Neural progenitor cell (in vitro differentiated cells): ENCODE measurements around the gene PERP. TPM values are rescaled to one million over a fixed set of nuclear protein-coding genes. Genes with fewer than 3 reads are reported as not detected.

Experiments used
- DNase-seq: peaks from one replicate; pipeline ENCODE4 v3.0.0-alpha.2; 2016; ENCODE audit warnings: low spot score
- H2AFZ ChIP-seq: fragments of 200-600 bp; sonication (generic); replicated peaks from 2 replicates; pipeline ENCODE4 v1.6.1; 2016; ENCODE audit warnings: antibody characterized with exemption
- H3F3A ChIP-seq: fragments of 200-600 bp; sonication (generic); 2 replicates; pipeline ENCODE4 v1.6.1; 2016; ENCODE audit warnings: antibody characterized with exemption, low read depth
- H3K27ac ChIP-seq: fragments of 200-600 bp; sonication (generic); 2 replicates; pipeline ENCODE4 v1.5.1; 2016; ENCODE audit warnings: mild to moderate bottlenecking
- H3K27me3 ChIP-seq: fragments of 200-600 bp; sonication (generic); 2 replicates; pipeline ENCODE4 v1.6.1; 2016; ENCODE audit warnings: mild to moderate bottlenecking, moderate library complexity
- H3K36me3 ChIP-seq: fragments of 200-600 bp; sonication (generic); 2 replicates; pipeline ENCODE4 v1.5.1; 2016
- H3K4me1 ChIP-seq: fragments of 200-600 bp; sonication (generic); 2 replicates; pipeline ENCODE4 v1.6.1; 2016; ENCODE audit warnings: mixed run types
- H3K4me2 ChIP-seq: fragments of 200-600 bp; sonication (generic); 2 replicates; pipeline ENCODE4 v1.6.1; 2016
- H3K4me3 ChIP-seq: fragments of 200-600 bp; sonication (generic); 2 replicates; pipeline ENCODE4 v1.5.1; 2016
- H3K79me2 ChIP-seq: fragments of 200-600 bp; sonication (generic); 2 replicates; pipeline ENCODE4 v1.6.1; 2016; ENCODE audit warnings: low read depth
- H3K9ac ChIP-seq: fragments of 200-600 bp; sonication (generic); 2 replicates; pipeline ENCODE4 v1.6.1; 2016
- H3K9me3 ChIP-seq: fragments of 200-600 bp; sonication (generic); 2 replicates; pipeline ENCODE4 v1.5.1; 2016; ENCODE audit warnings: low read depth
- H4K20me1 ChIP-seq: fragments of 200-600 bp; sonication (generic); 2 replicates; pipeline ENCODE4 v1.6.1; 2016; ENCODE audit warnings: low read depth
- H3K27ac Mint-ChIP-seq: 3 replicates; pipeline ENCODE4 v1.8.0; 2021; ENCODE audit warnings: mixed read lengths
- H3K27me3 Mint-ChIP-seq: 2 replicates; pipeline ENCODE4 v1.8.0; 2022; ENCODE audit warnings: low read depth, mild to moderate bottlenecking, inconsistent platforms, moderate library complexity, mixed read lengths; ENCODE audit not compliant: insufficient read depth
- H3K36me3 Mint-ChIP-seq: 3 replicates; pipeline ENCODE4 v1.8.0; 2021; ENCODE audit warnings: mixed read lengths
- H3K4me1 Mint-ChIP-seq: 3 replicates; pipeline ENCODE4 v1.8.0; 2021; ENCODE audit warnings: mixed read lengths
- H3K4me3 Mint-ChIP-seq: 3 replicates; pipeline ENCODE4 v1.8.0; 2021; ENCODE audit warnings: mild to moderate bottlenecking, moderate library complexity, mixed read lengths
- H3K9me3 Mint-ChIP-seq: 3 replicates; pipeline ENCODE4 v1.8.0; 2020; ENCODE audit warnings: mixed read lengths
- CTCF ChIP-seq: fragments of 200-600 bp; sonication (generic); IDR thresholded peaks from 2 replicates; pipeline ENCODE4 v1.5.1; 2017; ENCODE audit warnings: antibody characterized with exemption, mild to moderate bottlenecking
- EZH2 ChIP-seq: fragments of 200-600 bp; sonication (generic); IDR thresholded peaks from 2 replicates; pipeline ENCODE4 v1.6.1; 2017; ENCODE audit warnings: antibody characterized with exemption, mild to moderate bottlenecking, moderate library complexity
- EZH2phosphoT487 ChIP-seq: fragments of 200-600 bp; sonication (generic); IDR thresholded peaks from 2 replicates; pipeline ENCODE4 v1.6.1; 2017; ENCODE audit warnings: antibody characterized with exemption
- total RNA-seq: library from RNA; depleted of rRNA; stranded (reverse); fragments of >200 nt; gene quantifications from 2 replicates; pipeline ENCODE4 v1.2.3, GENCODE V29; 2015; ENCODE audit warnings: low replicate concordance

The PERP gene
- total RNA-seq, 1 donor from 2014 or later = 35.4 TPM

DNA sequence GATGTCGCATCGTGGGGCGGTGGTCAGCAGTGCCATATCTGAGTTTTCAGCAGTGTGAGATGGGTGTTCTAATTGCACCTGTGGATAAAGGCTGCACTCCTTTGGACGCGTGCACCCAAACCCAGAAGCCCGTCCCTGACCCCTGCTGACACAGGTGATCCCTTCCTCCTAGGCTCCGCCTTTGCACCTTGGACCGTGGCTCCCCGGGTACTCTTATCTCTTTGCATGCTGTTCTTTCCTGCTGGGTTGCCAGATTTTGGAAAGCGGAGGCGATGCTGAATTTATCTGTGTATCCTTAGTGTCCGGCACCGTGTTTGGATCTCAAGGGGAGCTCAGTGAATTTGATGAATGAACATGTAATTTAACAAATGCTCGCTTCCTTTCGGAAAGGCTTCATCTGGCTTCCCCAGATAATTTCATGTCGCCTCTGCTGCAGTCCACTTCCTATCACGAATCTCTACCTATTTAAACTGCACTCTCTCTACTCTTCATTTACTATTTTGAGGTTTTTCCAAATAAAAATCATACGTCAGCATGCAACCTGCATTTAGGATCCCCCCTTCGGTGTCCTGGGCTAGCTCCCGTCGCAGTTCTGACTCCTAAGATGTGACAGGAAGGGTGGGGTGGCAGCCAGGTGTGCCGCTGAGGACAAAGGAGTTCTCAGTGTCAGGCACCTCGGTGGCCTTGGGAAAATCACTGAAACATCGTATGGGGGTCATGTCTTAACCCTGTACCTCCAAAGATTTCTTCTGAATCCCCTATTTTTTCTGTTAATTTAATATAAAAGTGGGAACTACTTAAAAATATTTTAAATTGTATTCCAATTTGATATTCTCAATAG is 753 bp upstream of the PERP start:
- Mint-ChIP-seq H3K27ac (peak overlapping the region; percentile 78), H3K36me3 (no peaks in the 10 kb centered on the region), H3K27me3 (peaks cover 12% of the 10 kb centered on the region), H3K9me3 (no peaks in the 10 kb centered on the region), H3K4me3 (peak overlapping the region; percentile 92), H3K4me1 (peaks cover 39% of the 10 kb centered on the region)
- Histone ChIP-seq H3K4me3 (peak overlapping the region; percentile 77), H3K36me3 (no peaks in the 10 kb centered on the region), H4K20me1 (no peaks in the 10 kb centered on the region), H3K4me2 (peak overlapping the region; percentile 97), H3K79me2 (peaks cover 37% of the 10 kb centered on the region), H3K9ac (peak overlapping the region; percentile 58), H2AFZ (peak overlapping the region; percentile 88), H3F3A (peaks cover 46% of the 10 kb centered on the region), H3K4me1 (peaks cover 25% of the 10 kb centered on the region), H3K27ac (no peak overlapping the region), H3K9me3 (no peaks in the 10 kb centered on the region), H3K27me3 (peaks cover 16% of the 10 kb centered on the region)
- DNase-seq = peak; percentile 34
- no peak for TF ChIP-seq CTCF
- TF ChIP-seq EZH2phosphoT487 = no peak
- TF ChIP-seq EZH2 = peak; percentile 39

- no peak for DNase-seq
- H3K79me2 ChIP-seq = peaks cover 50% of the 10 kb centered on the region
- peak overlapping the region; percentile 77 for H3K4me3 ChIP-seq
- peaks cover 2% of the 10 kb centered on the region for H3K9me3 Mint-ChIP-seq
- H3K4me1 ChIP-seq = peaks cover 25% of the 10 kb centered on the region
- H3K4me2 ChIP-seq = peak overlapping the region; percentile 97
- H3K4me3 Mint-ChIP-seq = peak overlapping the region; percentile 91
- peak overlapping the region; percentile 88 for H2AFZ ChIP-seq
- H3K27me3 ChIP-seq = peaks cover 16% of the 10 kb centered on the region
- H3K4me1 Mint-ChIP-seq = peaks cover 42% of the 10 kb centered on the region
- H3K9ac ChIP-seq = peak overlapping the region; percentile 58
- H3F3A ChIP-seq = peaks cover 46% of the 10 kb centered on the region
- no peaks in the 10 kb centered on the region for H3K36me3 Mint-ChIP-seq
- no peaks in the 10 kb centered on the region for H4K20me1 ChIP-seq
- peak overlapping the region; percentile 78 for H3K27ac ChIP-seq
- H3K27ac Mint-ChIP-seq = no peak overlapping the region
- peaks cover 12% of the 10 kb centered on the region for H3K27me3 Mint-ChIP-seq
- H3K36me3 ChIP-seq = no peaks in the 10 kb centered on the region
- no peaks in the 10 kb centered on the region for H3K9me3 ChIP-seq
- TF ChIP-seq EZH2phosphoT487 (no peak), EZH2 (no peak), CTCF (no peak)
Measured at GRCh38 chr6:138106665-138107077, 548 bp downstream of the PERP start.

DNA sequence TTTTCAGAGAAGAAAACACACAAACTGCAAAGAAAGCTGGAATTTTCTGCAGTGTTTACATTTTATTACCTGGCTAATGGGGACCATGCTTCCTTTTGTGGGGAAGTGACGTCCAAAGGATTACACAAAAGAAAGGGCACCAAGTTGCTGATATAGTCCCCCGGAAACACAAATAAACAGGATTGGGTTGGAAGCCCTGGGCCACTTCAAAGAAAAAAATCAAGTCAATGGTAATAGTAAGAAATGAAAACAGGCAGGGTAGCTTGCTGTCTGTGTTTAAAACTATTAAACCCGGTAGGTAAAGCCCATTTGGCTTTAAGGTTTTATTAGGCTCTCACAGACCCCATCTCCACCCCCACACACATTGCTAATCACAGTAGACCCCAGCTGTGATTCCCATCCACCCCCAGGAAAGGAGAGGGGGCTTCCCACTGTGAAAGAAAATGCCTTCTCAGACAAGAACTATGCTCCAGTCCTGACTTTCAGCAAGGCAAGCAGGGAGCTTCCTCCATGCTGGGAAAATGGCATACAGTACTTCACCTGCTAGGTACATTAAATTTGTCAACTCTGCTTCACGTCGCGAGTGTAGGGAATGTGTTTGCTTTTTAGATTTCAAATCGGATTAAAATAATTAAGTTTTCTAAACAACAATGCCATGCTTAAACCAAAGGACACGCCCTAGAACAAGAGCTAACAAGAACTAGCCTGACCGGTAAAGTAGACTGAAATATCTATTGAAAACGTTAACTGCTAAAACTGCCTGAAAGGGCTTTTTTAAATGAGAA is 1.1 kb downstream of the PERP start:
- Histone ChIP-seq H3K4me1 (peaks cover 25% of the 10 kb centered on the region), H3K27me3 (peaks cover 16% of the 10 kb centered on the region), H3K9me3 (no peaks in the 10 kb centered on the region), H3K79me2 (peaks cover 56% of the 10 kb centered on the region), H2AFZ (peak overlapping the region; percentile 88), H3K9ac (peak overlapping the region; percentile 58), H4K20me1 (no peaks in the 10 kb centered on the region), H3F3A (peaks cover 46% of the 10 kb centered on the region), H3K27ac (peak overlapping the region; percentile 78), H3K4me2 (peak overlapping the region; percentile 97), H3K4me3 (peak overlapping the region; percentile 77), H3K36me3 (no peaks in the 10 kb centered on the region)
- H3K27me3 Mint-ChIP-seq = peaks cover 12% of the 10 kb centered on the region
- H3K27ac Mint-ChIP-seq = peak overlapping the region; percentile 85
- TF ChIP-seq EZH2phosphoT487 (peak; percentile 32), CTCF (no peak), EZH2 (no peak)
- peak overlapping the region; percentile 91 for H3K4me3 Mint-ChIP-seq
- peak; percentile 84 for DNase-seq
- peaks cover 44% of the 10 kb centered on the region for H3K4me1 Mint-ChIP-seq
- H3K36me3 Mint-ChIP-seq = peaks cover 2% of the 10 kb centered on the region
- peaks cover 4% of the 10 kb centered on the region for H3K9me3 Mint-ChIP-seq
